OCI-LY3 (cell line): ENCODE results near the gene ZBTB7C.
"Not testable (repeated sequence)": the region's sequence is repeated elsewhere in the genome, so short reads cannot be mapped to it uniquely, and the experiment has no call there.

ENCODE experiments used
- H2AFZ ChIP-seq: fragments of 200-600, 300-600 bp; shearing (Covaris generic); 2 replicates; pipeline ENCODE4 v1.6.0; 2014; ENCODE audit warnings: antibody characterized with exemption, low read depth, low read length
- H3K27ac ChIP-seq: fragments of 200-600, 300-600 bp; sonication (generic); 2 replicates; pipeline ENCODE4 v1.5.1; 2014; ENCODE audit warnings: mild to moderate bottlenecking, low read length, moderate library complexity, mixed read lengths
- H3K27me3 ChIP-seq: fragments of 200-600, 300-600 bp; sonication (generic); 2 replicates; pipeline ENCODE4 v1.6.1; 2014; ENCODE audit warnings: low read depth, low read length, mixed read lengths
- H3K36me3 ChIP-seq: fragments of 200-600, 300-600 bp; sonication (generic); replicated peaks from 2 replicates; pipeline ENCODE3; 2014; ENCODE audit warnings: low read depth, low read length, mixed read lengths
- H3K4me1 ChIP-seq: fragments of 300-600, 200-600 bp; sonication (generic); 2 replicates; pipeline ENCODE4 v1.6.1; 2014; ENCODE audit warnings: low read length, mixed read lengths
- H3K4me2 ChIP-seq: fragments of 200-600, 300-600 bp; sonication (generic); 2 replicates; pipeline ENCODE4 v1.6.1; 2014; ENCODE audit warnings: low read length, mixed read lengths
- H3K4me3 ChIP-seq: fragments of 300-600, 200-600 bp; sonication (generic); 2 replicates; pipeline ENCODE4 v1.5.1; 2014; ENCODE audit warnings: antibody characterized with exemption, mild to moderate bottlenecking, low read length, moderate library complexity
- H3K79me2 ChIP-seq: fragments of 300-600, 200-600 bp; shearing (Covaris generic); 2 replicates; pipeline ENCODE4 v1.6.1; 2014; ENCODE audit warnings: mild to moderate bottlenecking, low read length, mixed read lengths
- H3K9ac ChIP-seq: fragments of 300-600, 200-600 bp; shearing (Covaris generic); 2 replicates; pipeline ENCODE4 v1.6.0; 2014; ENCODE audit warnings: mild to moderate bottlenecking, low read length, moderate library complexity
- H3K9me3 ChIP-seq: fragments of 200-600, 300-600 bp; shearing (Covaris generic); 2 replicates; pipeline ENCODE4 v1.6.1; 2014; ENCODE audit warnings: low read length, mixed read lengths; ENCODE audit not compliant: insufficient read depth
- H4K20me1 ChIP-seq: fragments of 200-600, 300-600 bp; sonication (generic); 2 replicates; pipeline ENCODE4 v1.6.1; 2016; ENCODE audit warnings: low read length, mixed read lengths; ENCODE audit not compliant: insufficient read depth
- CTCF ChIP-seq: fragments of 200-600, 300-600 bp; sonication (generic); IDR thresholded peaks from 2 replicates; pipeline ENCODE4 v1.5.1; 2014; ENCODE audit warnings: antibody characterized with exemption, low read length, low read depth
- EZH2phosphoT487 ChIP-seq: fragments of 200-600 bp; shearing (Covaris generic); IDR thresholded peaks from 2 replicates; pipeline ENCODE4 v1.6.1; 2018; ENCODE audit warnings: antibody characterized with exemption, mixed run types, low read depth

ZBTB7C gene

GRCh38 chr18:48292782-48293424 is 116.3 kb downstream of the ZBTB7C start:
- no peak for TF ChIP-seq CTCF
- no peak for TF ChIP-seq EZH2phosphoT487
- H3K9me3 ChIP-seq = no peaks in the 10 kb centered on the region
- no peaks in the 10 kb centered on the region for H3K4me1 ChIP-seq
- peaks cover 8% of the 10 kb centered on the region; the same call in 1 of the 2 replicates for H3K27me3 ChIP-seq
- H4K20me1 ChIP-seq = no peaks in the 10 kb centered on the region
- H3K79me2 ChIP-seq = no peaks in the 10 kb centered on the region
- no peak overlapping the region for H3K4me2 ChIP-seq
- no peaks in the 10 kb centered on the region for H3K36me3 ChIP-seq
- no peak overlapping the region for H3K9ac ChIP-seq
- H3K4me3 ChIP-seq = no peak overlapping the region
- H3K27ac ChIP-seq = no peak overlapping the region
- H2AFZ ChIP-seq = no peak overlapping the region

GRCh38 chr18:48292229-48292628 is 117.0 kb downstream of the ZBTB7C start:
- no peak overlapping the region for H3K9ac ChIP-seq
- no peaks in the 10 kb centered on the region for H3K79me2 ChIP-seq
- no peaks in the 10 kb centered on the region for H3K9me3 ChIP-seq
- no peak overlapping the region for H3K4me2 ChIP-seq
- H3K27ac ChIP-seq = no peak overlapping the region
- H3K4me3 ChIP-seq = no peak overlapping the region
- H3K36me3 ChIP-seq = no peaks in the 10 kb centered on the region
- TF ChIP-seq EZH2phosphoT487 = no peak
- TF ChIP-seq CTCF = no peak
- H3K4me1 ChIP-seq = no peaks in the 10 kb centered on the region
- H3K27me3 ChIP-seq = peaks cover 8% of the 10 kb centered on the region; the same call in 1 of the 2 replicates
- H2AFZ ChIP-seq = no peak overlapping the region
- H4K20me1 ChIP-seq = no peaks in the 10 kb centered on the region

GRCh38 chr18:48290162-48290926 is 118.8 kb downstream of the ZBTB7C start:
- Histone ChIP-seq H3K27me3 (peaks cover 8% of the 10 kb centered on the region; the same call in 1 of the 2 replicates), H3K36me3 (no peaks in the 10 kb centered on the region), H3K4me2 (no peak overlapping the region), H3K4me3 (no peak overlapping the region), H3K9me3 (no peaks in the 10 kb centered on the region), H4K20me1 (no peaks in the 10 kb centered on the region), H3K27ac (no peak overlapping the region), H2AFZ (no peak overlapping the region), H3K4me1 (no peaks in the 10 kb centered on the region), H3K79me2 (no peaks in the 10 kb centered on the region), H3K9ac (no peak overlapping the region)
- TF ChIP-seq CTCF (no peak), EZH2phosphoT487 (no peak)

GRCh38 chr18:48284743-48285142 is 124.4 kb downstream of the ZBTB7C start:
- Histone ChIP-seq H3K36me3 (no peaks in the 10 kb centered on the region), H3K4me2 (no peak overlapping the region), H3K9ac (no peak overlapping the region), H3K4me1 (no peaks in the 10 kb centered on the region), H3K27ac (no peak overlapping the region), H3K9me3 (no peaks in the 10 kb centered on the region), H3K79me2 (no peaks in the 10 kb centered on the region), H3K4me3 (no peak overlapping the region), H4K20me1 (no peaks in the 10 kb centered on the region), H2AFZ (no peak overlapping the region), H3K27me3 (peaks cover 6% of the 10 kb centered on the region; the same call in 1 of the 2 replicates)
- TF ChIP-seq CTCF (no peak), EZH2phosphoT487 (no peak)

GRCh38 chr18:48284011-48284410 is 125.2 kb downstream of the ZBTB7C start:
- H3K4me2 ChIP-seq, H3K9ac ChIP-seq, H3K4me3 ChIP-seq, H2AFZ ChIP-seq, H3K27ac ChIP-seq, H3K9me3 ChIP-seq, H3K4me1 ChIP-seq, H3K79me2 ChIP-seq, H4K20me1 ChIP-seq, H3K36me3 ChIP-seq, H3K27me3 ChIP-seq: not testable (repeated sequence)

GRCh38 chr18:48281460-48281859 is 127.7 kb downstream of the ZBTB7C start:
- H3K9me3 ChIP-seq, H3K4me2 ChIP-seq, H3K9ac ChIP-seq, H2AFZ ChIP-seq, H3K4me1 ChIP-seq, H3K4me3 ChIP-seq, H4K20me1 ChIP-seq, H3K79me2 ChIP-seq, H3K27ac ChIP-seq, H3K36me3 ChIP-seq, H3K27me3 ChIP-seq: not testable (repeated sequence)
